ENCODE results near the gene SEMA3G. TPM values are rescaled to one million over a fixed set of nuclear protein-coding genes. Genes with fewer than 3 reads are reported as not detected.

SEMA3G gene
- total RNA-seq, 2 donors from 2014 or later: 0.08 to 0.82 TPM

DNA sequence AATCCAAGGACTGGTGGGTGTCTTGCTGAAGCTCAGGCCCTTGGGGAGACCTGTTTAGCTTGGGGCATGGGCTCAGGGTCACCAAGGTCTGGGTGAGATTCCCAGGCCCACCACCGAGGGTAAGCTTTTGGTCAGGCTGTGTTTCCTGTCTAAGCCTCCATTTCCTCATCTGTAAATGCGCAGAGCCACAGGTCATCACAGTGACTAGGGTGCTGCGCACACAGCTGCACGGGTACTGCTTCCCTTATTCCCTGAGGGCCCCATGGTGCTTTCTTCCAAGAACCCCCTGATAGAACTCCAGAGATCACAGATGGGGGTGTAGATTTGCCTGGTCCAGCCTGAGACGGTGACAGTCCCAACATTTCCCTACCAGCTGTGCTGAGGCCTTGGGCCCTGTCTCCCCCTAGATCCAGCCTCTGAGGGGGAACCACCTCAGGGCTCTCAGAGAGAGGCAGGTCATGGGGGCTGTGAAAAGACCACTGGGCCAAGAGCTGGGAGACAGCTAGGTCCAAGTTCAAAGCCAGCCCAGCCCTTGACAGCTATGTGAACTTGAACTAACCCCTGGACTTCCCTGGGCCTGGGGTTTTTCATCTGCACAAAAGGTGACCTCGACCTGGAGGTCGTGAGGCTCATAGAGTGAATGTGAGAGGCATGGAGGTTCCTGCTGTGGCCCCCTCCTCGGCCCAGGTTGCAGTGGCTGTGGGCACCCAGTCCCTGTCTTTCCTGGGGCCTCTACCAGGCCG, 60.7 kb downstream of the SEMA3G start:
- no peak overlapping the region for H3K4me3 Mint-ChIP-seq
- no peaks in the 10 kb centered on the region for H3K9me3 Mint-ChIP-seq
- ATAC-seq (replicated peaks): no peak
- no peaks in the 10 kb centered on the region for H3K4me1 Mint-ChIP-seq
- no peak overlapping the region for H3K27ac Mint-ChIP-seq
- H3K36me3 Mint-ChIP-seq (ENCODE audit: low read depth): no peaks in the 10 kb centered on the region
- H3K27me3 Mint-ChIP-seq: no peaks in the 10 kb centered on the region

DNA sequence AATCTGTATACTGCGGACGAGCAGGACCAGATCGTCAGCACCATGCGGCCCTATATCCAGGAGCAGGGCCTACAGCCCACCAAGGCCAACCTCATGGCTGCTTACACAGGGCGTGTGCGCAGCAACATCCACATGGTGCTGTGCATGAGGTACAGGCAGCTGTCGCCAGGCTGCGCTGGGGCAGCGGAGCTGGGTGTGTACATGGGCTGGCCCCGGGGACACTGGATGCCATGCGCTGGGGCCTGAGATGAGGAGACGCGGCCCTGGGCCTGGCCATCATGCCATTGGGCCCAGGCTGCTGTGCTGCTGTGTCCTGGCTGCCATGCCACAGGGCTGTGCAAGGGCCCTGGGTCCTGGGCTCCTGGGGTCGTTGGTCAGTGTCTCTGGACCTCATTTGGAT, 61.5 kb downstream of the SEMA3G start:
- no peak for ATAC-seq (replicated peaks)
- H3K9me3 Mint-ChIP-seq: no peaks in the 10 kb centered on the region
- H3K36me3 Mint-ChIP-seq (ENCODE audit: low read depth): no peaks in the 10 kb centered on the region
- no peaks in the 10 kb centered on the region for H3K4me1 Mint-ChIP-seq
- no peak overlapping the region for H3K4me3 Mint-ChIP-seq
- no peak overlapping the region for H3K27ac Mint-ChIP-seq
- H3K27me3 Mint-ChIP-seq: no peaks in the 10 kb centered on the region

Other genes starting within 250 kb of the SEMA3G start
- gene ALAS1, start 246.9 kb downstream of the SEMA3G start, total RNA-seq: 10 to 100 TPM; 66.1 to 72.7 TPM
- gene TLR9, start 219.5 kb downstream of the SEMA3G start, total RNA-seq: under 1 TPM; 0.30 to 0.93 TPM
- 100 to 1,000 TPM in 1 of 2 donors, 10 to 100 TPM in 1; 89.9 to 159 TPM for gene TWF2, start 205.9 kb downstream of the SEMA3G start, total RNA-seq
- gene PPM1M, start 199.3 kb downstream of the SEMA3G start, total RNA-seq: 100 to 1,000 TPM in 1 of 2 donors, 10 to 100 TPM in 1; 84.6 to 112 TPM
- gene WDR82, start 166.5 kb downstream of the SEMA3G start, total RNA-seq: 100 to 1,000 TPM in 1 of 2 donors, 10 to 100 TPM in 1; 81.1 to 106 TPM
- 10 to 100 TPM; 22.8 to 25.2 TPM for gene GLYCTK, start 157.3 kb downstream of the SEMA3G start, total RNA-seq
- 10 to 100 TPM; 17.2 to 26.5 TPM for gene DNAH1, start 128.8 kb downstream of the SEMA3G start, total RNA-seq
- 100 to 1,000 TPM in 1 of 2 donors, 10 to 100 TPM in 1; 96.7 to 106 TPM for gene BAP1, start 35.1 kb downstream of the SEMA3G start, total RNA-seq
- 10 to 100 TPM; 16.7 to 22.5 TPM for gene PHF7, start 34.4 kb downstream of the SEMA3G start, total RNA-seq
- gene TNNC1, start 8.9 kb upstream of the SEMA3G start, total RNA-seq: 1 to 10 TPM; 2.0 to 6.5 TPM
- 100 to 1,000 TPM in 1 of 2 donors, 10 to 100 TPM in 1; 75.2 to 123 TPM for gene NISCH, start 10.5 kb upstream of the SEMA3G start, total RNA-seq
- gene STAB1, start 50.2 kb upstream of the SEMA3G start, total RNA-seq: under 1 TPM; 0.19 to 0.26 TPM
- gene NT5DC2, start 88.8 kb upstream of the SEMA3G start, total RNA-seq: 10 to 100 TPM; 23.3 to 54.7 TPM
- gene UQCC5, start 91.5 kb upstream of the SEMA3G start, total RNA-seq: 10 to 100 TPM in 1 of 2 donors, 1 to 10 TPM in 1; 7.9 to 12.0 TPM
- 10 to 100 TPM; 88.4 to 88.6 TPM for gene PBRM1, start 240.8 kb upstream of the SEMA3G start, total RNA-seq
- gene GNL3, start 240.9 kb upstream of the SEMA3G start, total RNA-seq: 100 to 1,000 TPM; 165 to 189 TPM